ENCODE data around the gene SKI.

- TF ChIP-seq GATA3 (IDR thresholded peaks at IDR 0.05; ENCODE audit: low read depth, low read length), result no peak
- TF ChIP-seq GATA2 (IDR thresholded peaks at IDR 0.05; ENCODE audit: low read depth, low read length), result no peak
Measured at GRCh38 chr1:2210786-2211185, 17.3 kb upstream of the SKI start.

All from SH-SY5Y (cell line).